HG03060 (cell line): ENCODE measurements around the gene PLEKHA8.
"Not testable (repeated sequence)": the region's sequence is repeated elsewhere in the genome, so short reads cannot be mapped to it uniquely, and the experiment has no call there.

Source experiments
- ATAC-seq: cut with Tn5 transposase; IDR thresholded peaks from one replicate; pipeline ENCODE4 v1.9.1; 2021; ENCODE audit warnings: low read depth, moderate number of reproducible peaks; ENCODE audit not compliant: unreplicated experiment

The PLEKHA8 gene

GRCh38 chr7:30057741-30058140 lies 29.5 kb downstream of the PLEKHA8 start:
- ATAC-seq, result no peak

DNA sequence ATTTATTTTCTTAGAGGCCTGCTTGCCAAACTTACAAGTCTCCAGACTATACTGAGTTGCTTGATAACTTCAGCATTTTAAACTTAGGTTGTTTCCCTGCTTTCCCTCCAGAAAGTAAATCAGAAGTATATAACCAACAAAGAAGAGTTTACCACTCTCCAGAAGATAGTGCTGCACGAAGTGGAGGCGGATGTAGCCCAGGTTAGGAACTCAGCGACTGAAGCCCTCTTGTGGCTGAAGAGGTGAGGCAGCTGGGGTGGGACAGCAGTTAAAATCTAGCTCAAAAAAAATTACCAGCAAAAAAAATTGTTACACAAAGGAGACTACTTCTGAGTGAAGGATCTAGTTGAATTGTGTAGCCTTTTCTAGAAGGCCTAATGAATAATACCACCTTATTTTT lies 33.6 kb downstream of the PLEKHA8 start:
- not testable (repeated sequence) for ATAC-seq

DNA sequence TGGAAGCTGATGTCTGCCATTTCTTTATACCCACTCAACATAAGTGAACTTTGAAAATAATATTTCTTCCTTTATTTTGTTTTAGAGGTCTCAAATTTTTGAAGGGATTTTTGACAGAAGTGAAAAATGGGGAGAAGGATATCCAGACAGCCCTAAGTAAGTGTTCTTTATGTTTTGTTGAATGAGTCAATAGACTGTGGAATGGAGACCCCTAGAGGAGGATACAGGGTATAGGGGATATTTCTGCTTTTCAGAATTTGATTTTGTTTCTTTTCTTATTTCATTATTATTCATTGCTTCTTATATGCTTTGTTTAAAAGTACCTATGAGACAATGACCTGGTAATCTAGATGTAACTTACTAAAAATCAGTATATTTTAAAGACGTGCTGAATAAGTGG lies 34.4 kb downstream of the PLEKHA8 start:
- ATAC-seq, result no peak

DNA sequence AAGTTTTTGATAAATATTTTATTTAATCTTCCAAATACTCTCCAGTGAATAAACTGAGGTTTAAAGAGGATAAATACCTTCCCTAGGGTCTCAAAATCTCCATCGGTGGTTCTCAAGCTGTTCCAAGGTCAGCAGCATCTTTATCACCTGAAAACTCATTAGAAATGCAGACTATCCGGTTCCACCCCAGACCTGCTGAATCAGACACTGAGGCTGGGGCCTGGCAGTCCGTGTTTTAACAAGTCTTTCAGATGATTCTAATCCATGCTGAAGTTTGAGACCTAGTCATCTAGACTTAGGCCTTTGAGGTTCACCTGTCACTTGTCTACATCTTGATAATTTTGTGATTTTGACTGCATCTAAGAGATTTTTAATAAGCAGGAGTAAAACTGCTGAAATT lies 37.5 kb downstream of the PLEKHA8 start:
- no peak for ATAC-seq

DNA sequence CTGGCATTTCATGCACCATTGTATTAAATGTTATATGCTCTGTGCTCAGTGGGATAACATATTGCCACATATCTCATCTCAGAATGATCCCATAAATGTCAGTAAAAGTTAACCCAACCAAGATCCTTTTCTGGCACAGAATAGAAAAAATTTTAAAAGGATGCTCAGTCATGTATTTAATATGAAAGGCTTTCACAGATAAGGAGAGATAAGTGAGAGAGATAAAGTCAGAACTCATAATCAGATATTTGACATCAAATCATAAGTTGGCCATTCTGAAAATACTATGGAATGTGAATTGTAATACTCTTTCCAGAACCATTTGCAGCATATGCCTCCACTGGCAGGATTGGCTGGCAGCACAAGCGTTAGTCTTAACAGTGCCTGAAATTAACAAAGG lies 38.5 kb downstream of the PLEKHA8 start:
- ATAC-seq, result no peak

DNA sequence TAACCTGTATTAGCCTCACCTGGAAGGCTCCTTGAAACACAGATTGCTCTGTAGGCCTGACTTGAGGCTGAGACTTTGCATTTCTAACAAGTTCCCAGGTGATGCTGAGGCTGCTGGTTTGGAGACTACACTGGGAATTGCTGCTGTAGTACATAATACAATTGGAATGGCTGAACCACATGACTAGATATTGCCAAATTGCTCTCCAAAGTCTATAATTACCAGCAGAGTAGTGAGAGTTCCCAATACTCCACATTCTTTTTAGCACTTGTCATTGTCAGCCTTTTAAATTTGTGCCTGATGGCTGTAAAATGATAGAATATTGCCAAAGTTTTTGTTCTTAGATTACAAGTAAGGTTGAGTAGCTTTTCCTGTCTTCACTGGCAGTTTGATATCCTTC lies 39.9 kb downstream of the PLEKHA8 start:
- ATAC-seq, result no peak

DNA sequence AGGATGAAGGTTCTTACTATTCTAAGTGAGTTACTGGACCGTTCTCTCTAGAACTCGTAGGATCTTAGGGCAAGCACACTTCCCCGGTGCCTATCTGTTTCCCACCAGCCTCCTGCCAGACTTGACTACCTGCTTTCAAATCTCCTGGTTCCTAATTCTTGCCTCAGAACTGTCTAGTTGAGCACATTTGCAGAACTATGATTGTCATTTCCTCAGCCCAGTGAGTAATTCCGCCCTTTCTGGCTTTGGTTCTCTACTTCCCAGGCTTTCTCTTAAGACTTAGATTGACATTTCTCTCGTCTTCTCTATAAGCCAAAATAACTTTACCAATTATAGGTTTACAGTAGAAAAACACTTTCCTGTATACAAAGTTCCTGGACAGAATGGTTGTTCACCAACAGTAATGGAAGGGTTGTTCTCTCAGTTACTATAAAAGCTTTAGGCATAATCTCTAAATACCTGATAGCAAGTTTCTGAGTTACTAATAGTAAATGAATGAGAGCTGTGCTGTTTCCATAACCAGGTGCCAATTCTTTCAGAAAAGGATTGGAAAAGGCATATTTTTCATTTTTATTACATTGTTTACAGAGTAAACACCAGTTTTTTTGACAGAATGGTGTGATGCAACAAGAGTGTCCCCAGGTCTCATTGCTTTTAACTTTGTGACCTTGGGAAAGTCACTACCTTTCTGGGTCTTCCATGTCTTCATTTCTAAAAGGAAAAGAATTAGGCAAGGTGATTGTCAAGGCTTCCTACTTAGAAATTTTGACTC lies 41.1 kb downstream of the PLEKHA8 start:
- ATAC-seq, result no peak

DNA sequence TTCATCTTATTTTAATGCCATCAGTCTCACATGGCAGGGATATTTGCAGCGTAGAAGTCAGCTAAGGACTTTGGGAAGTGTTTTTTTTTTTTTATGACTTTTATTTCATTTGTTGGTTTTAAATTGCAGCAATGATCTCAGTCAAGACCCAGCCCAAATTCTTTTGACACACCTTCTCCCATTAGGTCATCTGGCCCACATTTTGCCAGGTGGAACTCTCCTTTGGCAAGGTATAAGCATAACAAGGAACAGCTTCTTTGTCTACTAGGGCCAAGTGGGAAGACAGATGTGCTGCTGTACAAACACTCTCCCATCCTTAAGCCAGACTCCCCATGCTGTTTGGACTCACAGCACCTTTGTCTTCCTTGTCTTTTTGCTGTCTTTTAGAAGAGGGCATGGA lies 41.8 kb downstream of the PLEKHA8 start:
- no peak for ATAC-seq

DNA sequence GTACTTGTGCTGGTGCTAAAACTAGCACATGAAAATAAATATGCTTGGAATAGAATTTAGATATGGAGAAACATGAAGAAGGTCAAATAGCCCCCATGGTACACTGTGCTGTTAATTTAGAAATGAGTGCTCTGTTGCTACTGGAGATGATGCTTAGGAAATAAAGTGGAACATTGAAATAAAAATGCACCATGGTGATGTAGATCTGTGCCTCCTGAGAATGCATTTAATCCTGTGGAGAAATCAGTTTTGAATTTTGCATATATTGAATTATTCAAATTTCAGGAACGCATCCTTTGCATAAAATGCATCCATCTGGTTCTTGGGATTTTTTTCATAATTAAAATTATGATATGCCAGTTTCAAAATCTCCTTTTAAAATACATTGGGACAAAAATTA lies 44.5 kb downstream of the PLEKHA8 start:
- no peak for ATAC-seq

DNA sequence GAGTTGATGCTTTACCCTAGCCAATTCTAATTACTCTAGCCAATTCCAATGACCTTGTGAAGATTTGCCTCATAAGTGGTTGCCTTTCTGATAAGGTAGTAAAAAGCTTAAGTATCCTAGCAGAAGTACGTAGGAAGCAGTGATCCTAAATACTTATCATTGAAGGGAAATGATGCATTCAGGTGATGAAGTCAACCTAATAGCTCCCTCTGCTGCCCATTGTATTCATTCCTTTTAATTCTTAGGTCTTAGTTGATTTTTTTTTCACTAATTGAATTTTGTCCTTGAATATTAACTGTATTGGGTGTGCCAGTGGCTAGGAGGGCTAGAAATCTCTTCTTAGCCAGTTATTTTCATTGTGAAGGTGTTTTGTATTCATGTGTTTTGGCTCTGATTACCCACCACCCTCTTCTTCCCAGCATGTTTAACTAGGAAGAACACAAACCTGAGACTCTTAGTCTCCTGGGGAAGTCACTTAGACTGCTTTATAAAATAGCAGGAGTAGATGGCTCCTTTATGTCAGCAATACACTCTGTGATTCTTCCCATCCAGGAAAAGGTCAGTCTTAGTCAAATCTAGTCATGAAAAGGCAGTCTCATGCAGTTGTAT lies 46.3 kb downstream of the PLEKHA8 start:
- no peak for ATAC-seq

- ATAC-seq, result no peak
These were observed 48.2 kb downstream of the PLEKHA8 start for GRCh38 chr7:30076411-30076810.

GRCh38 chr7:30078280-30078679 lies 50.1 kb downstream of the PLEKHA8 start:
- ATAC-seq, result no peak

- no peak for ATAC-seq
These were observed 51.7 kb downstream of the PLEKHA8 start for GRCh38 chr7:30079880-30080279.

GRCh38 chr7:30080818-30081217 lies 52.6 kb downstream of the PLEKHA8 start:
- no peak for ATAC-seq

DNA sequence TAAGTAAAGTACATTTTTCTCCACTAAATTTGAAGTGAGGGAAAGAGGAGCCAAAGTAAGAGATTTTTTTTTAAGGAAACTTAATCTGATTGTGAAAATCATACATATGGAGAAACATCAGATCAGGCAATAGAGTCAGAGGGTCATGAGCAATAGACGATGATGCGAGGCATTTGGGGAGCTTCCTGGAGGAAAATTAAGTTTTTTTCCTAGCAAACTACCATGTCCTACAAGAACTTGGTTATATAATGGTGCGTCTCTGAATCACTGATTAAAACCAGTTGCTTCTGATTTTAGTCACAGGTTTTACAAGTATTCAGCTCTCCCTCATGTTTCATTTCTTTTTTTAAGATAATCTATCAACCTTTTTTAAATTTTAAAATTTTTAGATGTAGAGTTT lies 54.5 kb downstream of the PLEKHA8 start:
- ATAC-seq, result no peak

DNA sequence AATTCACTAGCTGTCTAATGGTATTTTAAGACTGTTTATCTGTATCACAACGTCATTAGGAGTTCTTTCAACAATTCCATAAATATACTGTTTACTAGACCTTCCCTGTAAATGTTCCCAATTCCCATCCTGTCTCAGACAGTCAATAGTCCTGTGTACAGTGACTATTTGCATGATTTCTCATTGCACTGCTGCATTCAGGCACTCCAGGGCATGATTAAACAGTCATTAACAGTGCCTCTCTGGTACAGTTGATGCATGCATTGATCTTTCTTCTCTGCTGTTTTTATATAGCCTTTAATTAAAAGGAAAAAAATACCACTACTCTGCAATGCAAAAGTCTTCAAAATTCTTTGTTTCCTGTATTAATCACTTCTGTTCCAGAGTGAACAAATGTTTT lies 55.1 kb downstream of the PLEKHA8 start:
- no peak for ATAC-seq

GRCh38 chr7:30084212-30084611 lies 56.0 kb downstream of the PLEKHA8 start:
- no peak for ATAC-seq

DNA sequence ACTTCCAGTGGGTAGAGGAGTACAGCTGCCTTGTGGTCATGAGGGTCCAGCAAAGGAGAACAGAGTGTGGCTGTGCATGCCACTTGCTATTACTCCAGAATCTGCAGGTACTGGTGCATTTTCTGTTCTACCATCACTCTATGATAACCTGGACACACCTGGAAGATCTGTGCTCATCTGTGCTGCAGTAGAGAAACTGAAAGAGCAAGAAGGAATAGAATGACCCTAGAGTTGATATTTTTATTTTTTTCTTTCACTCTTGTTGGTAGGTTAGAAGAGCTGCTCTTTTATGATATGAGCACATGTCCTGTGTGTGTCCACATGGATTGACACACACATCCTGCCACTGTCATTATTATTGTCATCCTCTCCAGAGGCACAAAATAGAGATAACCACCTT lies 58.3 kb downstream of the PLEKHA8 start:
- no peak for ATAC-seq

GRCh38 chr7:30087371-30087770 lies 59.2 kb downstream of the PLEKHA8 start:
- no peak for ATAC-seq

DNA sequence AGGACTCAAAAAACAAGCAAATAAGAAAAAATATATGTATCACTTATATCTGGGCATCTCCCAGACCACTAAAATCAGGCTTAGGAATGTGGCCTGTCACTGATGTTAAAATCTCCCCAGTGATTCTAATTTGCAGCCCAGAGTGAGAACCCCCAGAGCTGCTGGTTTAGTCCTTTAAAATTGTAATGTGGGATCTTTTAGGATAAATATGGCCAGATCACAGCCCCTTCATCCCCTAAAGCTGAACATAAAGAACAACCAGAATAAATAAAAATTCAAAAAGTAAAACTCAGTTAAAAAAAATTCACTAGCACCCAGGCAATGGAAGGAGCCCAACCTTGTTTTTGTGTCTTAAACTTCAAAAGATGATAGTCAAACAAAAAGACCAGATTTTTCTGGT lies 60.1 kb downstream of the PLEKHA8 start:
- ATAC-seq, result no peak

DNA sequence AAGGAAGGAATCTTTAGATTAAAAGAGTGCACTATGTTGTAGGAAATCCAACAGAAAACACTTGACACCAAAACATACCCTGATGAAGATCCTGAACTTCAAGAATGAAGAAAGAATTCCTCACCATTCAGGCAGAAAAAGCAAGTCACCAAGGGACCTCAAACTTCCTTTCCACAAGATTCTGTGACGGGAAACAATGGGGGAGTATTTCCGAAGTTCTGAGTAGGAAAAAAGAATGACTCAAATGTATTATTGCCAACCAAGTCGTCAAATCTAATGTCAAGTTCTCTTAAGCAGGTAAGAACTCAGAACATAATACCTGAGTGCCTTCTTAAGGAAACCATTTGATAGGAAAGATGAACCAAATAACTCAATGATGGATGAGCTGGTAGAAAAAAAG lies 61.9 kb downstream of the PLEKHA8 start:
- ATAC-seq, result no peak

DNA sequence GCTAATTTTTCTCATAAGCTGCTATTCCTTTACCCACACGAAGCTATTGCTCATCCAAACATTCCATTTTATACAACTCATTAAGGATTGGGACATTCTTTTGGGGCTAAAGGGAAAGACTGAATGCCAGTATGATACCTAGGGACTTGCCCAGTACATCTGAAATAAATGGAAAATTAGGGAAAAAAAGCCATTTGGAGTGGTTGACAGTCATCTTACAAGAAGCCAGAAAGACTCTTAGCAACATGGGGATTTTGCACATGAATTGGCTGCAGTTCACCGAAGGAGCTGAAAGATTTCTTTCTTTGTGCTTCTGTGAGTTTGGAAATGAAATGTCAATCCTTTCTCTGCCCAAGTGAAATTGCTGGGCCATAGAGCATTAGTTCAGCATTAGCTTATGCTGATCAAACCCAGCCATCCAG lies 63.3 kb downstream of the PLEKHA8 start:
- no peak for ATAC-seq
